HL-60/S4 treated with retinoic acid at 250 ng/mL for 4 days and 3 days (cell line): ENCODE results near the gene BPIFA3.

Experiments used
- in situ Hi-C: fragments of 300-500 bp; cut with MboI; formaldehyde crosslinking; loops from 2 replicates; pipeline ENCODE4 v1.7.0; 2022; ENCODE audit warnings: low sequenced_read_pairs

Gene BPIFA3

DNA sequence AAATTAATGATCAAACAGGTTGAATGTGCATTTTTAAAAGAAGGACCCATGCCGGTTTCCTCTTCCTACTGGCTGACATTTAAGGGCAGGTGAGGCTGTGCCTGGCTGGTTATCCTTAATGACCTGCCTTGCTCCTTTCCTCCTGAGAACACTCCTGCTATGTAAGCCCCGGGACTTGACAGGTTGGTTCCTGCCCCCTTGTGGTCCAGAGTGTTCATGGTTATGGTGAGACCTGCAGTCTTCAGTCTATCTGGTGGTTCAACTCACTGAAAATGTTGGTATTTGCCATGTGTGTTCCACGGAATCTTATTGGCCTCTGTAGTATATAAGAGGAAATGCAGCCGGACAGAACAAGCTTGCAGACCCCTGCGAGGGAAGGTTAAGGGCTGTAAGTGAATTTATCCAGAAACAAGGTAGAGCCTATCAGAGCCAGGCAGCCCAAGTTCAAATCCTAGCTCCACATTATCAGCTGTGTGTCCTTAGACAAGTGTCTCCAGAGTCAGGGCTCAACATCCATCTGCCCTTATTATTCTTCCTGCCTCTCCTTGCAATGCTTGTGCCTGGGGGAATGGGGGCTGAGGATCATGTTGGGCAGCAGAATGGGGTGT, 5.2 kb upstream of the BPIFA3 start:
- in situ Hi-C loops, result no loop called here

DNA sequence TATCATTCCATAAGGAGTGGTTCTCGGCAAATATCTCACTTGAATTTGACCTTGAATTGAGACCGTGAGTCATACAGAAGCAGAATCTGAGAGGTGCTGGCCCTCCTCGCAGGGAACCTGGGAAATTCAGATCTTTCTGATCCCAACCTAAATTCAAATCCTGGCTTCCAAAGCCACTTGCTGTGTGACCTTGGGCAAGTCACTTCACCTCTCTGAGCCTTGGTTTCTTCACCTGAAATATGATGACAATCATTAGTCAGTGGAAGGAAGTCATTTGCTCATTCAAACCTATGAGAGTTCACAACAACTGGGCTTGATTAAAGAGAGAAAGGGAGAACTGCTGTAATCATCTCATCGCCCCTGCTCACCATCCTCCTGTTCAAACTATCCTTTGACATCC, 7.2 kb downstream of the BPIFA3 start:
- in situ Hi-C loops, result no loop called here

DNA sequence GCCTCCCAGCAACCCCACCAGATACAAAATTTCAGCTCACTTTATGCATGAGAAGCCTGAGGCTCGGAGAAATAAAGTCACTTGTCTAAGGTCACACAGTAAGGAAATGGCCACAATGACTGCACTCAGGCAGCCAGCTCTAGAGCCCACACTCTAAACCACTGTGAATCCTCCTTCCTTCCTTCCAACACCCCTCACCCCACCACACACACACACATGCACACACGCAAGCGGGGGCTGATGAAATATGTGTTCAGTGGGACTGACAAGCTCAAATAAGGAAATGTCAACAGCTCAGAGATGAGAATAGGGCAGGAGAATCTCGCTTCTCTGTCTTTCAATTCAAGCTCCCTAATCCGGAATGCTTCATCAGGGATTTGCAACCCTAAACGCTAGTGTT, 12.7 kb downstream of the BPIFA3 start:
- in situ Hi-C loops, result loop anchor here (25.0 kb wide), 1 partner anchor 93 kb away; no protein-coding TSS in a partner anchor

DNA sequence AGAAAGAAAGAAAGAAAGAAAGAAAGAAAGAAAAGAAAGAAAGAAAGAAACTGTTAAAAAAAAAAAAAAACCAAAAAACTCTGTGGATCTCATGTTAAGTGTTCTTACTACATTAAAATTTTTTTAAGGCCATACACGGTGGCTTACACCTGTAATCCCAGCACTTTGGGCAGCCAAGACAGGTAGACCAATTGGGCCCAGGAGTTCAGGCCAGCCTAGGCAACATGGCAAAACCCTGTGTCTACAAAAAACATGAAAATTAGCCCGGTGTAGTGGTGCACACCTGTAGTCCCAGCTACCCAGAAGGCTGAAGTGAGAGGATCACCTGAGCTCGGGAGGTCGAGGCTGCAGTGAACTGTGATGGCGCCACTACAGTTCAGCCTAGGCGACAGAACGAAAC, 14.1 kb downstream of the BPIFA3 start:
- in situ Hi-C loops, result loop anchor here (25.0 kb wide), 1 partner anchor 94 kb away; no protein-coding TSS in a partner anchor

DNA sequence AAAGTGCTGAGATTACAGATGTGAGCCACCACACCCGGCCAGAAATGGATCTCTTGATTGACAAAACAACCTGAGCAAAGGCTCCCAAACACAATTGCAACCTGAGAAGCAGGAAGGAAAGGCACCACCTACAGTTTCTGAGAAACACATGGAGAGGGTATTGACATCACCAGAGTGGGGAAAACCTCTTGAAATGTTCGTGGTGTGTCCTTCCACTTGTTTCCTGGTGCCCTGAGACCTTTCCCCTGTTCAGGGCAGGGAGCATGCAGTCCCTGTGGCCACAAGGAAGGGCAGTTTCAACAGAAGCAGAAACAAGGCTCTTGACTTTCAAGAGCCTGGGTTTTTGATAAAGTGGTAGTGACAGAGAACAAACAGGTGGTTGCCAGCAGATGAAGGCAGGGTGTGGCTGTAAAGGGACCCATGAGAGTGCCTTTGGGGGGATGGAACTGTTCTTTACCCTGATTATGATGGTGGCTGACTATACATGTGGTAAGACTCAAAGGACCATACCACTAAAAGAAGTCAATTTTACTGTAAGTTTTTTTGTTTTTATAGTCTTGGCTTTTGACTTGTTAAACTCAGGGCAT, 15.4 kb downstream of the BPIFA3 start:
- in situ Hi-C loops, result loop anchor here (25.0 kb wide), 1 partner anchor 95 kb away; no protein-coding TSS in a partner anchor

DNA sequence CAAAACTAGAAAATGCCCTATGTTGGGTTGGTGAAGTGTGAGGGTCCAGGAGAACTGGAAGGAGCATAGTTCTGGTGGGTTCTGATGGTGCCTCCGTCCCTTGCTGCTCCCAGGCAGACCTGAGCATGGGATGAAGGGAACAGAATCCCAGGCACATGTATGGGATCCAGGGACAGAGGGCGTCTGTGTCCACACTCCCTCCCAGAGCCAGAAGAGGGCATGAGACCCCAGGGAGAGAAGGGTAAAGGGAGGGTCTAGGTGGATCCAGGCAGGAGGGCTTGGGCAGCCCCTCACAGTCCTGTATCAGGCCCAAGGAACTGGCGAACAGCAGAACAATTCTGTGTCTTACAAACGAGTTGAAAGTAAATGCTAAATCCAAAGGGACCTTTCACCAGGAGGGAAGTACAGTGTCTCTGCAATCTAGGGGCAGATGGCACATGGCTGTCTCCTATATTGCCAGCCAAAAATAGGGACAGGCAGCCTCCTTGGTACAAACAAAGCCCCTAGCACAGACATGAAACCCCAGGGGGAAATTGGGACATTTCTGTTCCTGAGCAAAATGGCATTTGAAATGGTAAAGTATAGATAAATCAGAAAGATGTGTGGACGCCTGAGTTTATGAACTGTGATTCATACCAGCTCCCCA, 16.1 kb downstream of the BPIFA3 start:
- in situ Hi-C loops, result loop anchor here (25.0 kb wide), 1 partner anchor 96 kb away; no protein-coding TSS in a partner anchor

DNA sequence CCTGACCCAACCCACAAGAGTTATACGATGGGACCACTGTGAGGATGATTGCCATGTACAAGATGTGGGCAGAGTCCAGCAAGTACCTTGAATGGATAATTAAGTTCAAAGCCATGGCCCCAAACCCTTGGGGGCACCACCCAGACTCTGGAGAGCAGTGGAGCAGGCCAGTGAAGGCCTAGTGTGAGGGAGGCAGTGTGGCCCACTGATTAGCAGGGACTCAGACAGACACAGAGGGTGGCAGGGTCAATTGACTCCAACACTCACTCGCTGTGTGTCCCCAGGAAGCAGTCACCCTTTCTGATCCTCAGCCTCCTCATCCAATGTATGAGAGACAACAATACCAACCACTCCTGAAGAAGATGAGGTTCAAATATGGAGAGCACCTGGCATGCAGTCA, 16.9 kb downstream of the BPIFA3 start:
- in situ Hi-C loops, result loop anchor here (25.0 kb wide), 1 partner anchor 97 kb away; no protein-coding TSS in a partner anchor

DNA sequence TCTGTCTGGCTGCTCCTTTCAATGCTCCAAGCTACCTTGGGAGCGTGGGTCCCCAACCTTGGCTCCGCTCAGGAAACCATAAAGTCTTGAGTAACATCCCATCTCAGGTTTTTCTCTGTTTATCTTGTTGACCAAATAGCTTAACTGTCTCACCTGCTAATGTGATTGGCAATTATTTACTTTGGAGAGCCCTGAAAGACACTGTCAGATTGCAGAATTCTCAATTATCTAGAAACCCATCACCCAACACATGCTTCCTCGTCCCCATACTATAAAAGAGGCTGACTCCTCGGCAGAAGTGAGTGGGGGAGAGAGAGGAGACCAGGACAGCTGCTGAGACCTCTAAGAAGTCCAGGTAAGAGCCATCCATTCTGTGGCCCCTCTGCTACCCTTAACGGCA, 18.5 kb downstream of the BPIFA3 start, which contains the start of gene BPIFA1:
Gene BPIFA1 (plus strand): TSS at position 301 of the 400 bp plus-strand sequence. CDS start 1,716 bp downstream, outside the sequence.
- in situ Hi-C loops, result loop anchor here (25.0 kb wide), 1 partner anchor 98 kb away; no protein-coding TSS in a partner anchor

DNA sequence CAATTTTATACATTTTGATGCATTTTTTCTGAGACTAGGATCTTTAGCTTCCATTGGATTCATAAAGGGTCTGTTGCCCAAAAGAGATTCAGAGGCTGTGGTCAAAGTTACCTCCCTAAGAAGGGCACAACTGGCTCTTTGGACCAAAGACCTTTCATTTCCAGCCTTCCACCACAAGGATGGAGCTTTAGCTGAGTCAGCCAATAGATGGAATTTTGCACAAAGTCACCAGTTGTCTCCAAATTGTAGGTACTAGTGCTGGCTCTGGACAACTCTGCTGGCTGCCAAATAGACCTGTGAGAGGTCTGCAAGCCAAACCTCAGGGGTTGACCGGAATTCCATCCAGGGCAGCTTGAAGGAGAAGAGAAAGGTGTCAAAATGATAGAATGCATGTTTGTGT, 19.2 kb downstream of the BPIFA3 start:
- in situ Hi-C loops, result loop anchor here (25.0 kb wide), 1 partner anchor 99 kb away; no protein-coding TSS in a partner anchor

DNA sequence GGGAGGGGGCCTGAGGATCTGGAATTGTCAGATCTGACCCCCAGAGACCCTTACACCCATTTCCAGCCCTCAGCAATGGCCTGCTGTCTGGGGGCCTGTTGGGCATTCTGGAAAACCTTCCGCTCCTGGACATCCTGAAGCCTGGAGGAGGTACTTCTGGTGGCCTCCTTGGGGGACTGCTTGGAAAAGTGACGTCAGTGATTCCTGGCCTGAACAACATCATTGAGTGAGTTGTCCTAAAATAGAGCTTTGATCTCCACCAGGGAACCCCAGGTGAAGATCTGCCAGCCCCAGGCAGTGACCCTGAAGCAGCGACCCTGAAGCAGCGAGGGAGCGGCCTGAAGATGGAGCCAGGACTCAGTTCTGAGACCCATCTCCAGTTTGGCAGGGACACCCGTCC, 20.8 kb downstream of the BPIFA3 start:
- in situ Hi-C loops, result loop anchor here (25.0 kb wide), 1 partner anchor 101 kb away; no protein-coding TSS in a partner anchor

DNA sequence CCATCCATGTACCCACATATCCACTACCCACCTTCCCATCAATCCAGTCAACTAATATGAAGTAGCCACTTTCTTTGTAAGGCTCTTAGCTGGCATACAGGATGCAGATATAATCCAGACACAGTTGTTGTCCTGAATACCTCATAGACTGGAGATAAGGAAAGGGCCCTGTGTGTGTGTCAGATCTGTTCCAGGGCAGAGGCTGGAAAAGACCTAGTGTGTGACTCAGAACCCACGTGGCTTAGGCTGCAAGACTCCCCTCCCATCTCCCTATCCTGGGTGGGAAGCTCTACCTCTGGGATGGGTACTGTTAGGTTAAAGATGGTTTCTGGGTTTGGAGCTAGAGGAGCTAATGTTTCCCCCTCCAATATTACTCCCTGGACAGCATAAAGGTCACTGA, 22.3 kb downstream of the BPIFA3 start:
- in situ Hi-C loops, result loop anchor here (25.0 kb wide), 1 partner anchor 102 kb away; no protein-coding TSS in a partner anchor

DNA sequence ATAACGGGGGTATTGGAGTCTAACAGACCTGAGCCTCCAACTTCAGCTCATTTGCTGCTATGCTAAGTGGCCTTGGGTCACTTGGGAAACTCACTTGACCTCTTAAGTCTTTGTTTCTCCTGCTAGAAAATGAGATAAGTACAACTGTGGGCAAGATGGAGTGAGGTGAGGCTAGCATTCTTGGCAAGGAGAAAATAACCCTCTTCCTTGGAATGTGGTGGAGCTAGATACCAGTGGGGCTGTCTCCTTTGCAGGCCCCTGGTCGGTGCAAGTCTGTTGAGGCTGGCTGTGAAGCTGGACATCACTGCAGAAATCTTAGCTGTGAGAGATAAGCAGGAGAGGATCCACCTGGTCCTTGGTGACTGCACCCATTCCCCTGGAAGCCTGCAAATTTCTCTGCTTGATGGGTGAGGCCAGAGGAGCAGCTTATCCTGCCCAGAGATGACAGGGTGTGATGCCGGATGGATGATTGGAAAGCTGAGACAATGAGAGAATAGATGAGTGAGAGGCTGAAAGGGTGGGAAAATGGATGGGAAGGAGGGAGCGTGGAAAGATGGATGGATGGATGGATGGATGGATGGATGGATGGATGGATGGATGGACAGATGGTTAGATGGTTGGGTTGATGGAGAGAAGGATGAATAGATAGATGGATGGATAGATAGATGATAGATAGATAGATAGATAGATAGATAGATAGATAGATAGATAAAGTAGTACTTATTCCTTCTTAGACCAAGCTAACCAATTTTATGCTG, 23.0 kb downstream of the BPIFA3 start:
- in situ Hi-C loops, result loop anchor here (25.0 kb wide), 1 partner anchor 103 kb away; no protein-coding TSS in a partner anchor

DNA sequence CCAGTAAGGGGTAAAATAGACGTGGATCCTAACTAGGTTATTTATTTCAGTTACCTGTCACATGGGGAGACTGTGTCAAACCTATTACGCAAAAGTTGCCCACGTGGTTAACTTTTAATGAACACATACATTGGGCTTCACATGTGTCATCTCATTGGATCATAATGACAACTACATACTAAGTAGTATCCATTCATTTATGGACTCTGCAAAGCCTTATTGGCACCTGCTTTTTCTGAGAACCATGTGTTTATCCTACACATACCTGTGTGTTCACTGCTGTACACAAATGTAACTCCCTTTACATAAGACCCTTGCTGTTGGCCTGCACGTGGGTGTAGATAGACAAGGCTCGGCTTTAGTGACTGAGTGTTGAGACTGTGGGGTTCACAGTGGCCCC, 23.8 kb downstream of the BPIFA3 start:
- in situ Hi-C loops, result loop anchor here (25.0 kb wide), 1 partner anchor 104 kb away; no protein-coding TSS in a partner anchor

DNA sequence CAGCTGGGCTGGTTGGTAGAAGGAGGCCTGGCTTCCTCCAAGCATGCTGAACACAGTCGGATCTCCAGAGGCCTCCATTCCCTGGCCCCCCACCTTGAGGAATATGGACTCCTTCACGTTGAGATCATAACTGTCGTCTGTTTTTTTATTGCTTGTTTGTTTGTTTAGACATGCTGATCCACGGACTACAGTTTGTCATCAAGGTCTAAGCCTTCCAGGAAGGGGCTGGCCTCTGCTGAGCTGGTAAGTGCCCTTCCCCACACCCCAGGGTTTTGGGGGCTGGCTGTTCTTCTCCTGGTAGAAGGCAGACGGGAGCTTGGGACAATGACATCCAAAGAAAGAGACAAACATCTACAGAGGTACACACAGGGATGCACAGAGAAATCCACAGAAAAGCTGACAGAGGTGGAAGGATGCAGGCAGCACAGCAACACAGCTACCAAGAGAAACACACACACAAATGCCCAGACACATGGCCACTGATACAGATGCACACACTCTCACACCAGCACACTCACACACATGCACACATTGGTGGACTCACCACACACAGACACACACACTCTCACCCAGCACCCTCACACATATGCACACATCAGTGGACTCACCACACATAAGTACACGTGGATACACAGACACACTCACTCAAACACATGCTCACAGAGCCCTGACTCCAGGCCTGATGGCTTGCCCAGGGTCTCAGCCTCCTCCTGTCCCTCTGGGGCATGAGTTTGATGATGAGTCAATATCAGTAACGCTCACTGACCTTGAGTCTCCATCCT, 25.4 kb downstream of the BPIFA3 start:
- in situ Hi-C loops, result loop anchor here (25.0 kb wide), 1 partner anchor 105 kb away; no protein-coding TSS in a partner anchor

DNA sequence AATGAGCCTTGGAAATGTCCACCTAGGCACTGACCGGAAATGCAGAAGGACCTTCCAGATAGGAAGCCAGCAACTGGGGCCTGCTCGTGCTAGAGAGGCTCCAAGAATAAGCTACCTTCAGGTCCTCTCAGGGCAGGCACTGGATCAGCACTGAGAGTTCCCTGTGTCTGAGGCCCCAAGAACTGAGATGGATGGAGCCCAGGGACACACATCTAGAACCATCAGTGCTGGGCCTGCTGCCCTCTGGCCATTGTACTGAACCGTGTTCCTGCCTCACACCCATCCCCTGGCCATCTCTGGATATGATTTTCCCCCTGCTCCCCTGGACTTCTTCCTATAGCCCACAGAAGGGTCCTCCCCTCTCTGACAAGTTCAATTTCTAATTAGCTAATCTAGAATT, 28.9 kb downstream of the BPIFA3 start:
- in situ Hi-C loops, result loop anchor here (25.0 kb wide), 1 partner anchor 109 kb away; no protein-coding TSS in a partner anchor

DNA sequence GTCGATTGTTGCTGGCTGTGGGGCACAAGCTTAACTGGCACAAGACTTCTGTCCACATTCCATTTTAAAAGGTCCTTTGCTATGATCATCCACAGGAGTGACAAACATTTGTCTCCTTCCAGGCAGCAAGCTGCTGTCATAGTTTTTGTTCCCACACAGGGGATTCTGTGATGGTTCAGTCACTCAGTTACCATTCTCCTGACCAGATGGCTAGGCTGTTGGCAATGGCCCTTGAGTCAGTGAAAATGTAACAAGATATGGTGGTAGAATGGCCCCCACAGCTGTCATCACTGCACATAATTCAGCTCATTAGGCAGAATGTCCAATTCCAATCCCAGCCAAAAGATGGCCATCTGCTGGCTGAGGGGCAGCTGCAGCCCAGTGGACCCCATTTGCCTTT, 32.3 kb downstream of the BPIFA3 start:
- in situ Hi-C loops, result loop anchor here (25.0 kb wide), 1 partner anchor 112 kb away; no protein-coding TSS in a partner anchor

DNA sequence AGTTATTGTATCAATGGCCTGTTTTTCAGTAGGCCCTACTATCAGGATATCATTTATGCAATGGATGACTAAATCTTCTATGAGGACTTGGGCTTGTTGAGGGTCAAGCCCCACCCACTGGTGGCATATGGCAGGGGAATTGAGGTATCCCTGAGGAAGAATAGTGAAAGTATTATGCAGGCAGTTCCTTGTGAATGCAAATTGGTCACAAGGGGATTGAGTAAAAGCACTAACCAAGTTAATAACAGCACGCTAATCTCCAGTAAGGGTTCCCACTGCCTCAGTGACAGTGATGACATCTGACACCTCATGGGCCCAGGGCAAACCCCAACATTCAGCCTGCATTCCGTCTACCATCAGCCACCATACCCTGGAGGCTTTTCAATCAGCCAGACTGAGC, 33.5 kb downstream of the BPIFA3 start:
- in situ Hi-C loops, result no loop called here

DNA sequence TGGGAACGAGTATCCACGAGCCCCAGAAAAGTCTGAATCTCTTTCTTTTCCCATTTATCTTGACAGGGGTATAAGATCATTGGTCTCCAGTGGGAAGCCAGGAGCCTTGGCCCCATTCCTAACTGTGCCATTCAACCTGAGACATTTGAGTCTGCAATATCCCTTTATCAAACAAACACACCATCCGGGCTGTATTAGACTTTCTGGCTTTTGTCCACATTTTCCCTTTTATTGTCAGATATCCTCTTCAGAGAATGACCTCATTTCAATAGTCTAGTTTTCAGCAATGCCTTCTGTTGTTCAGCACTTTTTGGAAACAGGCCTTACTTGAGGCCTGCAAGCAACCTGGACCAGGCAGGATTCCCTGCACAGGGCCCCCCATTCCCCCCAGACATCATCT, 34.3 kb downstream of the BPIFA3 start:
- in situ Hi-C loops, result no loop called here

DNA sequence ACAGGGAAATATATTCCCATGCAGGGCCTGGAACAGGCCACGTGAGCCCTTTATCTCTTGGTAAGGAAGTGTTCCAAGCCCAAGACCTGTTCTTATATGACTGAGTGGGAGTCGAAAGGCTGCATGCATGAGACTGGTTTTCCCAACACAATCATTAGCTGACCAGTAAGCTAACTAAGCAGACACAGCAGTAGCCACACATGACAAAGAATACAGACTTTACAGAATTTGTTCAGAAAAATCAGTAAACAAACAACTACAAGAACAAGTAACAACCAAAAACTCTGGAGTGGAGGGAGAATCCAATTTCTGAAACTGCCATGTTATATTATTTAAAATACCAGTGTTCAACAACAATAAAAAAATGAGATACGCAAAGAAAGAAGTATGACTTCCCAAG, 35.3 kb downstream of the BPIFA3 start:
- in situ Hi-C loops, result no loop called here

DNA sequence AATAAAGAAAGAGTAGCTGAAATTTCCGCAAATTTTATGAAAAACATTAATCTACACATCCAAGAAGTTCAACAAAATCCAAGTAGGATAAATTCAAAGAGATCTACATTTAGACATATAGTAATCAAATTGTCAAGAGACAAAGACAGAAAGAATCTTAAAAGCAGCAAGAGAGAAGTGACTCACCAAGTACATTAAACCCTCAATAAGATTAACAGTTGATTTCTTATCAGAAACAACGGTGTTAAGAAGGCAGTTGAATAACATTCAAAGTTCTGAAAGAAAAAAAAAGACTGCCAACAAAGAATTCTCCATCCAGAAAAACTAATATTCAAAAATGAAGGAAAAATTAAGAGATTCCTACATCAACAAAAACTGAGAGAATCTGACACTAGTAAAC, 37.9 kb downstream of the BPIFA3 start:
- in situ Hi-C loops, result no loop called here
